Activated CD4-positive, CD25-positive, alpha-beta regulatory T cell treated with anti-CD3 and anti-CD28 coated beads, Interleukin-2, amount 50 U/mL, for 72 hours (primary cell): ENCODE results near the gene HNRNPDL.
"Not testable (repeated sequence)": the region's sequence is repeated elsewhere in the genome, so short reads cannot be mapped to it uniquely, and the experiment has no call there.

Experiments
- DNase-seq: peaks from one replicate; pipeline ENCODE4 v3.0.0; 2021

Gene HNRNPDL

GRCh38 chr4:82431831-82432230 is 1.6 kb upstream of the HNRNPDL start:
- DNase-seq, result no peak

- peak; percentile 47 for DNase-seq
These were observed 893 bp upstream of the HNRNPDL start for GRCh38 chr4:82430964-82431745.

- no peak for DNase-seq
These were observed 502 bp downstream of the HNRNPDL start for GRCh38 chr4:82429728-82430192.

DNA sequence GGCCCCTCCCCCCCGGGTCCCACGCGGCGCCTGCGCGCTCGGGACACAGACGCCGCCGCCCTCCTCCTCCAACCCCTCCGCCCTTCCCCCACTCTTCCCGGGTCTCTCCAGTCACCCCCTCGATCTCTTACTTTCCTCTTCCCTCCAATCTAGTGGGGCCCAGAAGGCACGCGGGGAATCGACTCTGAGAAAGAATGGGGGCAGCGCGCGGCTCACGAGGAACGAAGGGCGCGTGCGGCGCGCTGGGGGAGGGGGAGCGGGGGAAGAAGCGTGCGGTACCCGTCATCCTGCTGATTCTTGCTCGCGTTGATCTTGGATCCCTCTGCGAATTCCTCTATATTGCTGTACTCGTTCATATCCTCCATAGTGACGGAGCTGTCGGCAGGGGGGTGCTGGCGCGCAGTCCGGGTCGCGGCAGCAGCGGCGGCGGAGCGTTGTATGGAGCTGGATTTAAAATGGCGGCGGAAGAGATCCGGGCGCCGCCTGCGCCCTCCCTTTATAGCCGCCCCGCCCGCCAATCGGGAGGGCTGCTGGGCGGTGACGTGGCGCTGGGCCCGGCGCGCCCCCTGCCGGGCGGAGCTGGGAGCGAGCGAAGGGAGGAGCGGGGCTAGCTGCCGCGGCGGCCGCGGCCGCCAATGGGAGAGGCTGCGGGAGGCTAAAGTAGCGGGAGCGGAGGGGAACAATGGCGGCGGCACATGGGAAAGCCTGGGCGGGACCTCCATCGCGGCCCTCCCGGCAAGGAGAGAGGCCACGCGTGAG is 1.1 kb downstream of the HNRNPDL start:
- DNase-seq, result peak; percentile 97

DNA sequence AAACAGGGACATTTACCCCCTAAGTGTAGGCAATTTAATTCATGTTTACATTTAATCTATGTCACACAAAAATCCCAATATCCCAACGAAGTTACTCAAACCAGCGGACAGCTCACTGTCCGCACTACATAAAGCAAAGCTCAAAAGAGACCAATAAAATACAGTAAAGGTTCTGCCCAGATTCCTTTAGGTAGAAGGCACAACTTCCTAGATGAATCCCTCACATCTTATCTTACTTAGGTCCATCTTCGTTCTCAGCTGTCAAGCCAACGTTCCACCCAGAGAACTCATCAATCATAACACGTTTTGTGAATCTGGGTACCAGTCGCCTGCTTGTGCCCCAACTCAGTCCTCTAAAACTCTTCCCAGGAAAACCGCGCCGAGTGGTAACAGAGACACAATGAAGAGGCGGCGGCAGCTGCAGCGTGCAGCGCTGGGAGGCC is 1.7 kb downstream of the HNRNPDL start:
- no peak for DNase-seq

GRCh38 chr4:82425478-82425877 is 4.8 kb downstream of the HNRNPDL start:
- DNase-seq, result no peak

DNA sequence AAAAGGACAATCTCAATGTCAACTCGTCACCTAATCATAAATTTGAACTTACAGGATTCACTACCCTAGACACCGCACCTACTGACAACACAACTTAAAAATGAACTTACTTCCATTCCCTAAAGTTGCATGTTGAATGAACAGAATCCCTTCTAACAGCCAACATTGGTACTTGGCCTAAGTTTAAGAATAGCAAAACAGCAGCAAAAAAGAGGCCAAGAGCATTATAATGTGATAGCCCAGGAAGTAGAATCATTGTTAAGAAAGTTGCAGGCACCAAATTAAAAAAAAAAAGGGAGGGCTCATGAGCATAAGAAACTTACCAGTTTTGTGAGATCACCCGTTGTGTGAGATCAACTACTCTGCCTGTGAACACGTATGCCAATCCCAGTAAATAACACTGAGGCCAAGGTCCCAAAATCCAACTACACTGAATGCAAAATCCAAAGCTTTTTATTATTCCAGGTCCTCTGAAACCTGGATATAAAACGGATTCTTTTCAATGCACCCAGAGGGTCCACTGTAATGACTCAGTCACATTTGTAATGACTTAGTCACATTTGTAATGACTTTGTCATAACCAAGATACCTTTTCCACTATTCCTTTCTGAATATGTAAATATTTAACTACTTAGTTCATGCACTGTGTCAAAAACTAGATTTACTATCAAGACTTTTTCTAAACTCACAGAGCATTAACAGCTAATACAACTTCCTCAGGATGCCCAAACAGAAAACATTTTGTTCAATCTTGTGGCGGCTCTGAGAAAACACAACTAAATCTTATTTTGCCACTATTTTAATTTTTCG is 6.8 kb downstream of the HNRNPDL start:
- no peak for DNase-seq

DNA sequence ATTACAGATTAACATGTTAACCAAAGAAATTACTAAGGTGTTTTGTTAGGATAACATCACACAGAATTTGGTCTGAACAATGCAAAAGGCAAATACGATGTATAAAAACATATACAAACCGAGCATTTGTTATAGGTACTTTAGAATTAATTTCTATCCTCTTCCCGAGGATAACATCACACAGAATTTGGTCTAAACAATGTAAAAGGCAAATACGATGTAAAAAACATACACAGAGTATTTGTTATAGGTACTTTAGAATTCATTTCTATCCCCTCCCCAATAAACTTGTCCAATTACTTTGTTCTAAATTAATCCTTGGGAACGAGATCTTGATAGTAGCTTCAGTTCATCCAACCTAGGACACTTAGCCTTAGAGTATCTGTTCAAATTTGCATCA is 7.6 kb downstream of the HNRNPDL start:
- no peak for DNase-seq

- no peak for DNase-seq
These were observed 8.3 kb downstream of the HNRNPDL start for GRCh38 chr4:82421796-82422560.

GRCh38 chr4:82419451-82419850 is 10.8 kb downstream of the HNRNPDL start:
- no peak for DNase-seq

GRCh38 chr4:82415922-82416365 is 14.3 kb downstream of the HNRNPDL start:
- DNase-seq, result no peak

DNA sequence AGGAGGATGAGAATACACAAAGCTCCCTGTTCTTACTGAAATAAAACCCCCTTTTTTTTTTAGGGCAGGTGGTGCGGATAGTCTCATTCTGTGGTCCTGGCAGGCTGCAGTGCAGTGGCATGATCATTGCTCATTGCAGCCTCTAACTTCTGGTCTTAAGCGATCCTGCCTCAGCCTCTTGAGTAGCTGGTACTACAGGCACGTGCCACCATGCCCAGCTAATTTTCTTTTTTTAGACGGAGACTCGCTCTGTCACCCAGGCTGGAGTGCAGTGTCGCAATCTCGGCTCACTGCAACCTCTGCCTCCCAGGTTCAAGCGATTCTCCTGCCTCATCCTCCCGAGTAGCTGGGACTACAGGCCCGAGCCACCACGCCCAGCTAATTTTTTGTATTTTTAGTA is 15.2 kb downstream of the HNRNPDL start:
- DNase-seq, result not testable (repeated sequence)

DNA sequence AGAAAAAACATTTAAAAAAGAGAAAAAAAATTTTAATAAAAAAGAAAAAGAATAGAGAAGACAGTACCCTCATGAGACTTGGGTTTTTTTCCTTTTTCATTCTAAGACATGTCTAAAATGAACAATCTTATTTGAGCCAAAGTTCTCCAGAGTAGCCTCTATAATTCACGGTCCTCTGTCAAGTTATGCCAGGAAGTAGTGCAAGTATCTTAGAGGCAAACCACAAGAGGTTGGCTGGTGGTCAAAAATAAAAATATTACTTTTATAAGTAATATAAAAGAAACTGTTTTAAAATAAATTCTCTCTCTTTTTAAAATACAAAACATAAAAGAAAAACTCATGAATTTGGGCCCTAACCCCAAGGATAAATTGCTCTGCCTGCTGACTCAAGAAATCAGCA is 26.5 kb downstream of the HNRNPDL start:
- no peak for DNase-seq

GRCh38 chr4:82402196-82402775 is 28.0 kb downstream of the HNRNPDL start:
- DNase-seq, result no peak

- DNase-seq, result no peak
These were observed 28.7 kb downstream of the HNRNPDL start for GRCh38 chr4:82401600-82401999.

DNA sequence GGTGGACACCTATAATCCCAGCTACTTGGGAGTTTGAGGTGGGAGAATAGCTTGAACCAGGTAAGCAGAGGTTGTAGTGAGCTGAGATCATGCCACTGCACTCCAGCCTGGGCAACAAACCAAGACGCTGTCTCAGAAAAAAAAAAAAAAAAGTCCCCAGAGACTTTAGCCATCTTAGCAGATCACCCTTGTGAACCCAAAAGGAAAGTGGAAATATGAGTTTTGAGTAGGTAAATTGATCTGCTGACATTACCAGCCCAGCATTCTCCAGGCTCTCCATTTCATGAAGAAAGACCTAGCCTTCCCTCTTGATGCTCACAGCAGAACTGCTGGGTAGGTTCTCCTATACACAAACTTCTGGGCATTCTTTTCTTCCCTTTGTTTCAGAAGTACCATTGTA is 32.0 kb downstream of the HNRNPDL start:
- no peak for DNase-seq

GRCh38 chr4:82397527-82397926 is 32.7 kb downstream of the HNRNPDL start:
- DNase-seq, result no peak

GRCh38 chr4:82394896-82395295 is 35.4 kb downstream of the HNRNPDL start:
- no peak for DNase-seq

- not testable (repeated sequence) for DNase-seq
These were observed 40.2 kb downstream of the HNRNPDL start for GRCh38 chr4:82390061-82390460.

- DNase-seq, result no peak
These were observed 41.9 kb downstream of the HNRNPDL start for GRCh38 chr4:82388405-82388804.

DNA sequence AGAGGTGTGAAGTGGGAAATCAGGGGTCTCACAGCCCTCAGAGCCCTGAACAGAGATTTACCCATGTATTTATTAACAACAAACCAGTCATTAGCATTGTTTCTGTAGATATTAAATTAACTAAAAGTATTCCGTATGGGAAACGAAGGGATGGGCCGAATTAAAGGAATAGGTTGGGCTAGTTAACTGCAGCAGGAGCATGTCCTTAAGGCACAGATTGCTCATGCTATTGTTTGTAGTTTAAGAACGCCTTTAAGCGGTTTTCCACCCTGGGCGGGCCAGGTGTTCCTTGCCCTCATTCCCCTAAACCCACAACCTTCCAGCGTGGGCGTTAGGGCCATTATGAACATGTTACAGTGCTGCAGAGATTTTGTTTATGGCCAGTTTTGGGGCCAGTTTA is 44.0 kb downstream of the HNRNPDL start:
- DNase-seq, result not testable (repeated sequence)

DNA sequence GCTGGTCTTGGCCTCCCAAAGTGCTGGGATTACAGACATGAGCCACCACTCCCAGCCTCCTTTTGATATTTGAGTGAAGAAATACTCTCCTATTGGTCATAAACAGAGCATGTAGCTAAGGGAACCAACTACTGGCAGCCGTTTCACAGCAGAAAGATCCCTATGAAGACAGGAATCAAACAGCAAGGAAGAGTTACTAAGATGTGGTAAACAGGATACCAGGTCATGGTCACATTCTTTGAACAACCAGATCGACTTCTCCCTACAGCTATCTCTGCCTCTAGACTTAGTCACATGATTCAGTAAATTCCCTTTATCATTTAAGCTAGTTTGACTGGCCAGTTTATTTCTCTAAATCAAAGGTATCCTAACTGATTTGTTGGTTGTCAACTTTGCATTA is 47.5 kb downstream of the HNRNPDL start:
- DNase-seq, result no peak
